Measurements from ENCODE around the gene GOLGA6L22.
"Not testable (repeated sequence)": the region's sequence is repeated elsewhere in the genome, so short reads cannot be mapped to it uniquely, and the experiment has no call there.

GOLGA6L22 gene

GRCh38 chr15:22458603-22459002, at the start of gene GOLGA6L22:
Gene GOLGA6L22, plus strand, starts transcription at chr15:22458903. Its CDS starts 91 bp downstream, at chr15:22458994.
- DNase-seq (ENCODE audit: extremely low spot score); POLR2A ChIA-PET; CTCF ChIA-PET: not testable (repeated sequence)

- DNase-seq (ENCODE audit: extremely low spot score); POLR2A ChIA-PET; CTCF ChIA-PET: not testable (repeated sequence)
These were observed 41.4 kb upstream of the GOLGA6L22 start for GRCh38 chr15:22417288-22417687.

GRCh38 chr15:22417795-22418194, 40.9 kb upstream of the GOLGA6L22 start:
- POLR2A ChIA-PET; DNase-seq (ENCODE audit: extremely low spot score); CTCF ChIA-PET: not testable (repeated sequence)

GRCh38 chr15:22418212-22418611, 40.5 kb upstream of the GOLGA6L22 start:
- CTCF ChIA-PET; POLR2A ChIA-PET; DNase-seq (ENCODE audit: extremely low spot score): not testable (repeated sequence)

- POLR2A ChIA-PET; CTCF ChIA-PET; DNase-seq (ENCODE audit: extremely low spot score): not testable (repeated sequence)
These were observed 40.0 kb upstream of the GOLGA6L22 start for GRCh38 chr15:22418666-22419065.

- CTCF ChIA-PET; DNase-seq (ENCODE audit: extremely low spot score); POLR2A ChIA-PET: not testable (repeated sequence)
These were observed 38.4 kb upstream of the GOLGA6L22 start for GRCh38 chr15:22420340-22420739.

- CTCF ChIA-PET; DNase-seq (ENCODE audit: extremely low spot score); POLR2A ChIA-PET: not testable (repeated sequence)
These were observed 29.3 kb upstream of the GOLGA6L22 start for GRCh38 chr15:22429426-22429825.

- DNase-seq (ENCODE audit: extremely low spot score); POLR2A ChIA-PET; CTCF ChIA-PET: not testable (repeated sequence)
These were observed 27.0 kb upstream of the GOLGA6L22 start for GRCh38 chr15:22431687-22432086.

- DNase-seq (ENCODE audit: extremely low spot score); CTCF ChIA-PET; POLR2A ChIA-PET: not testable (repeated sequence)
These were observed 35.9 kb downstream of the GOLGA6L22 start for GRCh38 chr15:22494490-22495113.

GRCh38 chr15:22497200-22497599, 38.5 kb downstream of the GOLGA6L22 start:
- POLR2A ChIA-PET; DNase-seq (ENCODE audit: extremely low spot score); CTCF ChIA-PET: not testable (repeated sequence)

- DNase-seq (ENCODE audit: extremely low spot score); CTCF ChIA-PET; POLR2A ChIA-PET: not testable (repeated sequence)
These were observed 39.7 kb downstream of the GOLGA6L22 start for GRCh38 chr15:22498220-22498925.

- CTCF ChIA-PET; POLR2A ChIA-PET; DNase-seq (ENCODE audit: extremely low spot score): not testable (repeated sequence)
These were observed 43.6 kb downstream of the GOLGA6L22 start for GRCh38 chr15:22502272-22502671.

- DNase-seq (ENCODE audit: extremely low spot score); CTCF ChIA-PET; POLR2A ChIA-PET: not testable (repeated sequence)
These were observed 48.3 kb downstream of the GOLGA6L22 start for GRCh38 chr15:22506959-22507358.

- POLR2A ChIA-PET; CTCF ChIA-PET; DNase-seq (ENCODE audit: extremely low spot score): not testable (repeated sequence)
These were observed 57.4 kb downstream of the GOLGA6L22 start for GRCh38 chr15:22516140-22516539.

All from HEK293T (cell line).